Kidney epithelial cell (primary cell): ENCODE measurements around the gene TMED10. TPM values are rescaled to one million over a fixed set of nuclear protein-coding genes. Genes with fewer than 3 reads are reported as not detected.

Experiments
- DNase-seq: peaks from one replicate; pipeline ENCODE4 v3.0.0-alpha.2; 2010; ENCODE audit warnings: low read depth
- H3K27me3 ChIP-seq: 2 replicates; pipeline ENCODE4 v1.6.0; 2011; ENCODE audit warnings: low read length; ENCODE audit not compliant: control insufficient read depth, insufficient read depth
- H3K36me3 ChIP-seq: 2 replicates; pipeline ENCODE4 v1.5.1; 2011; ENCODE audit warnings: low read length; ENCODE audit not compliant: control insufficient read depth, insufficient read depth
- H3K4me3 ChIP-seq: 2 replicates; pipeline ENCODE4 v1.5.1; 2011; ENCODE audit warnings: low read depth, mild to moderate bottlenecking, control low read depth, low read length
- CTCF ChIP-seq: IDR thresholded peaks from 2 replicates; pipeline ENCODE4 v1.5.1; 2011; ENCODE audit warnings: mild to moderate bottlenecking, moderate library complexity, low read length, control low read depth, inconsistent platforms; ENCODE audit not compliant: insufficient read depth, poor library complexity, severe bottlenecking
- total RNA-seq: library from RNA; depleted of rRNA; stranded (reverse); fragments of >200 nt; gene quantifications from 2 replicates; pipeline ENCODE4 v1.2.3, GENCODE V29; 2015

Gene TMED10
- total RNA-seq, 1 donor from 2014 or later = 309 TPM

GRCh38 chr14:75200451-75200850 is 24.0 kb upstream of the TMED10 start:
- no peak for DNase-seq
- Histone ChIP-seq H3K36me3 (no peaks in the 10 kb centered on the region), H3K27me3 (no peaks in the 10 kb centered on the region), H3K4me3 (no peak overlapping the region)
- no peak for TF ChIP-seq CTCF

- Histone ChIP-seq H3K27me3 (no peaks in the 10 kb centered on the region), H3K4me3 (no peak overlapping the region), H3K36me3 (no peaks in the 10 kb centered on the region)
- DNase-seq = no peak
- TF ChIP-seq CTCF = no peak
Measured at GRCh38 chr14:75198291-75198933, 22.0 kb upstream of the TMED10 start.

GRCh38 chr14:75197338-75197737 is 20.9 kb upstream of the TMED10 start:
- no peak overlapping the region for H3K4me3 ChIP-seq
- DNase-seq = no peak
- H3K27me3 ChIP-seq = no peaks in the 10 kb centered on the region
- no peak for TF ChIP-seq CTCF
- H3K36me3 ChIP-seq = no peaks in the 10 kb centered on the region

GRCh38 chr14:75196468-75196867 is 20.1 kb upstream of the TMED10 start:
- Histone ChIP-seq H3K4me3 (no peak overlapping the region), H3K27me3 (no peaks in the 10 kb centered on the region), H3K36me3 (no peaks in the 10 kb centered on the region)
- no peak for TF ChIP-seq CTCF
- no peak for DNase-seq

GRCh38 chr14:75196064-75196463 is 19.7 kb upstream of the TMED10 start:
- DNase-seq = no peak
- no peak for TF ChIP-seq CTCF
- Histone ChIP-seq H3K36me3 (no peaks in the 10 kb centered on the region), H3K4me3 (no peak overlapping the region), H3K27me3 (no peaks in the 10 kb centered on the region)

GRCh38 chr14:75191100-75191499 is 14.7 kb upstream of the TMED10 start:
- Histone ChIP-seq H3K27me3 (no peaks in the 10 kb centered on the region), H3K4me3 (no peak overlapping the region), H3K36me3 (no peaks in the 10 kb centered on the region)
- no peak for TF ChIP-seq CTCF
- DNase-seq = no peak
